Stimulated activated CD8-positive, alpha-beta memory T cell treated with anti-CD3 and anti-CD28 coated beads, Interleukin-15, amount 100 ng/mL, for 1 hour (primary cell): ENCODE results near the gene SSBP3.
"Not testable (repeated sequence)": the region's sequence is repeated elsewhere in the genome, so short reads cannot be mapped to it uniquely, and the experiment has no call there.

Experiments
- DNase-seq: peaks from one replicate; pipeline ENCODE4 v3.0.0-alpha.2; 2020; ENCODE audit warnings: low read depth

Gene SSBP3

DNA sequence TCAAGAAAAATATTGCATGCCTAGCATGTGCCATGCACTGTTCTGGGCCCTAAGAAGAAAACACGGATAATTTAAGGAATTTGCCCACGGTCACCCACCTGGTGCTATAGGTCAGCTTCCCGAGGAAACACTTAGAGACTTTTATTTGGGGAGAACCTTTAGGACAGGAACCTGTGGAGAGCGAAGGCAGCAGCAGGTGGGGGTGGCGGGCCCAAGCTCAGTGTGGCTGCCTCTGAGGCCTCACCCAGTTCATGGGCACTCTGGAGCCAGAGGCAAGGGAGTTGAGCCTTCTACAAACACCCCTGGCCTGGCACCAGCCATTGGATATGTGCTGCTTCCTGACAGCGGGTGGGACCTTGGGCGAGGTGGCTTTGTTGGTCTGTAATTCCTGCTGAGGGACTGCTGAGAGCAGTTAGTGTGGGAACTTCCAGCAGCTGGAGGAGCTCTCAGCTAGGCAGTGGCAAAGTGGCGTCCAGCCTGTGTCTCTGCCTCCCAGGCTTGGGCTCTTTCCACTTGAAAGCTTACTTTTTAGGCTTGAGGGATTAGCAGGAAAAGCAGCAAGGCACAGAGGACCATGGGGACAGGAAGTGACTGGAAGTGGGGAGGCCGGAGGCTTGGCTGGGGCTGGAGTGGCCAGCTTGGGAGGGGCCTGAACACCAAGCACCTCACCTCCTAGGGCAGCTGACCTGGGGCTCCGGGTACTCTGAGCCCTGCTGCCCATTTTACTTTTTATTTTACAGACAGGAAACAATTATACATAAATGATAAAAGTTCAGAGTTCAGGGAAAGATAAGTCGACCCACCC lies 187.1 kb downstream of the SSBP3 start:
- no peak for DNase-seq

DNA sequence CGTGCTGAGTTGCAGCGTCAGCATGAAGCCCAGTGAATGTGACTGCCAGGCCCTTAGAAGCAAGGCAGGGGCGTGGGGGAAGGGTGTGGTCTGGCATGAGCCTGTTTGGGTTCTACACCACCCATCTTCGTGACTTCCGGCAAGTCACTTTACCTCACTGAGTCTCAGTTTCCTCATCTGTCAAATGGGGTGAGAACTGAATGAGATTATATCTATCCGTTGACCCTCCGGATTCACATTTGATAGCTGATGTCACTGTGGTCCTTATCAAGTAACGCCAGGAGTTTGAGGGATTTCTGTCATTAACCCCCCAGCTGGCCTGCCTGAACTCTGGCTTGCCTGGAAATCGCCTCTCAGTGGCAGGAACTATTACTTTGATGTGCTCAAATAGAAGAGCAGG lies 190.7 kb downstream of the SSBP3 start:
- no peak for DNase-seq

DNA sequence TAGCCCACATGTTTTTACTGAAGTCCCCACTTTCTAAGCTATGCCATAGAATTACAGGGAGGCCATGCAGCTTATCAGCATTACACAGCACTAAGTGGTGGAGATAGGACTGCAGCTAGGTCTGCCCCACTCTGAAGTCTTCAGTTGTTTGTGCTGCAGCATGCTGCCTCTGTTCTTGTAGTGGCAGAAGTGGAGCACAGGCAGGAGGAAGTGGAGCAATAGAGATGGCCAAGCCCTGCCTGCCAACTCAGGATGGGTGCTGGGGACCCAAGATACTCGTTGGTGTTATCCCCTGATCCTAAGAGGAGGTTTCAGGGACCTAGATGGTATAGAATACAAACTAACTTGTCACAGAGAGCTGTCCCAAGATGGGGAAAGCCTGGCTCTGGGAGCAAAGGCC lies 193.3 kb downstream of the SSBP3 start:
- DNase-seq, result no peak

DNA sequence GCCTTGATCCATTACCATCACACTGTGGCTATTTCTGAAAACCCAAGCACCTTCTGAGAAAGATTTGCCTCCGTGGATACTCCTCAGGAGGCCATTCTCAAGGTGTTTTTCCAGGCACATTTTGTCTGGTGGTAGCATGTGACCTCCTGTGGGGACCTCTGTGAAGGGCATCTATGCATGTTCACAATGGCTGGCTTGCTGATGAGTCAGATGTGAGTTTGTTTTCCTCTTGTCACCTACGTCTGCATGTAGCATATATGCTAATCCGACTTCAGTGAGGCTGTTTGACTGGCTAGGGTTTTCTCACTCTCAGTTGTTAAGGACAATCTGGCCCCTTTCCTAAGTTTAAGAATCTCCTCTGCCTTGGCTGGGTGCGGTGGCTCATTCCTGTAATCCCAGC lies 198.3 kb downstream of the SSBP3 start:
- not testable (repeated sequence) for DNase-seq

DNA sequence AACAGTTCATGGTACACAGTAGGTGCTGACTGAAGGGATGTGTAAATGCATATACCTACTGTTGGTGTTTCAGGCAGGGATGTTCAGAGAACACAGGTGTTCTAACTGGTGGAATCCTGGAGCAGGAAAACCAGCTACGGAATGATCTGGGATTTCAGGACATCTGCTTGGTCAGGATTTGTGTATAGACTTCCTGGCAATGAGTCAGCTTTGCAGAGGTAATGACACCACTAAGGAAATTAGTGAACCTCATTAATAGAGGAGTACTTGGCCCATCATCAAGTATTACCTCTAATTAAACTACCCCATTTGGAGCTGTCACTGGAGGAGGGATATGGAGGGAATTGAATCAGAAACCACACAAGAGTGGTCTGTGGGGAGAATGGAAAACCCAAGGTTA lies 198.9 kb downstream of the SSBP3 start:
- DNase-seq, result no peak

DNA sequence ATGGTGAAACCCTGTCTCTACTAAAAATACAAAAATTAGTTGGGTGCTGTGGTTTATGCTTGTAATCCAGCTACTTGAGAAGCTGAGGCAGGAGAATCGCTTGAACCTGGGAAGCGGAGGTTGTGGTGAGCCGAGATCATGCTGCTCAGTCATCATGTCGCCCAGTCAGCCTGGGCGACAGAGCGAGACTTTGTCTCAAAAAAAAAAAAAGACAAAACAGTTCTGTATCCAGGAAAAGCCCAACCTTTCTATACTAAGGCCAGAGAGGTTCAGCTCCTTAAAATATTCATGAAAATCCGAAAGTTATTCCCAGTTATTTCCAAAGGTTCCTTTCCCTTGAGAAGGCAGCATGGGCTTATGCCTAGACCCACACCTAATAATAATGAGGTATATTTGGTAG lies 202.0 kb downstream of the SSBP3 start:
- DNase-seq, result no peak

DNA sequence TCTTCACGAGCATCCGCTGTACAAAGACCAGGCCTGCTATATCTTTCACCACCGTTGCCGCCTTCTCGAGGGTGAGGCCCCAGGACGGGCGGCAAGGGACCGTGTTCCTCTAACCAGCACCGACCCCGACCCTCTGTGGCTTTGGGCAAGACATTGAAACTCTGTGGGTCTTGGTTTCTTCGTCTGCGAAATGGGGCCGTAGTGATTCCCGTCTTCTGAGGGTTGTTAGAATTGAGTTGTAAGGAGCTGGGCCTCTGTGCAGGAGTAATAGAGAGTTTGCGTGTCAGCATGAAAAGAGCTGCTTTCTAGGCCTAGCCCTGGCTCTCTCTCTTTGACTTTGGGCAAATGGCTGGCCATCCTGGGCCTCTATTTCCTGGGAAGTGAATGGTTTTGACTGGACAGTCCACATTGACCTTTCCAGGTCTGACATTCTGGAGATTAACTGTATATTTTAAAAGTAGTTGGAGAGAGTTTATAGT lies 205.6 kb downstream of the SSBP3 start:
- no peak for DNase-seq

DNA sequence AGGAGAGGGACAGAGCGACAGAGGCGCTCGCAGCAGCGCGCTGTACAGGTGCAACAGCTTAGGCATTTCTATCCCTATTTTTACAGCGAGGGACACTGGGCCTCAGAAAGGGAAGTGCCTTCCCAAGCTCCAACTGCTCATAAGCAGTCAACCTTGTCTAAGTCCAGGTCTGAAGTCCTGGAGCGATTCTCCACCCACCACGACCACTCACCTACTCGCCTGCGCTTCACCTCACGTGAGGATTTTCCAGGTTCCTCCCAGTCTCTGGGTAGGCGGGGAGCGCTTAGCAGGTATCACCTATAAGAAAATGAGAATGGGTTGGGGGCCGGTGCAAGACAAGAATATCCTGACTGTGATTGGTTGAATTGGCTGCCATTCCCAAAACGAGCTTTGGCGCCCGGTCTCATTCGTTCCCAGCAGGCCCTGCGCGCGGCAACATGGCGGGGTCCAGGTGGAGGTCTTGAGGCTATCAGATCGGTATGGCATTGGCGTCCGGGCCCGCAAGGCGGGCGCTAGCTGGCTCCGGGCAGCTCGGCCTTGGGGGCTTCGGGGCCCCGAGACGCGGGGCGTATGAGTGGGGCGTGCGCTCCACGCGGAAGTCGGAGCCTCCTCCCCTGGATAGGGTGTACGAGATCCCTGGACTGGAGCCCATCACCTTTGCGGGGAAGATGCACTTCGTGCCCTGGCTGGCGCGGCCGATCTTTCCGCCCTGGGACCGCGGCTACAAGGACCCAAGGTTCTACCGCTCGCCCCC lies 206.3 kb downstream of the SSBP3 start, which contains the start of the genes CYB5RL and MRPL37:
Gene CYB5RL, minus strand, starts transcription at position 266 of the 754 bp plus-strand sequence. CDS start 4,414 bp downstream, outside the sequence.
Gene MRPL37, plus strand, starts transcription at position 403 of the 754 bp plus-strand sequence. Its CDS starts 77 bp downstream, at position 480.
- peak; percentile 75 for DNase-seq

DNA sequence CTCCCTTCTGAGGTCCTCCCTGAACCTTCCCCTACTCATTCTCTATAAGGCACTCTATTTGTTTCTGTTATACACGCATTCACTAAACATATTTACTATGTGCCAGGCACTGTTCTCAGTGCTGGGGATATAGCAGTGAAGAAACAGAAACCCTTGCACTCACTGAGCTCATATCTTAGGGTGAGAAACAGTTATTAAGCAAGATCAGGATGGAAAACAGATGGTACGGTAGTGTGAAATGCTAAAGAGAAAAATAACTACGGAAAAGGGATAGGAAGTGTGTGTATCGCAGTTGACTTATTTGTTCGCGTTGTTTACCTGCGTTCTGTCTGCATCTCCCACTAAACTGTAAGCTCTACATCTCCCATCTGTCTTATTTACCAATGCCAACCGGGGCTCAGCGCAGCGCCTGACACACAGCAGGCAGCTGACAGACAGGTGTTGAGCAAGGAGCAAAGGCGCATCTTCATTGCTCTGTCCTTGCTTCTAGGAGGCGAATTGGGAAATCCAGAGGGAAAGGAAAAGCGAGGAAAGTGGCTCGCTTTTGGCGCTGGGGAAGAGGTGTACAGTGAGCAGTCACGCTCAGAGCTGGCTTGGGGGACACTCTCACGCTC lies 206.9 kb downstream of the SSBP3 start:
- no peak for DNase-seq

DNA sequence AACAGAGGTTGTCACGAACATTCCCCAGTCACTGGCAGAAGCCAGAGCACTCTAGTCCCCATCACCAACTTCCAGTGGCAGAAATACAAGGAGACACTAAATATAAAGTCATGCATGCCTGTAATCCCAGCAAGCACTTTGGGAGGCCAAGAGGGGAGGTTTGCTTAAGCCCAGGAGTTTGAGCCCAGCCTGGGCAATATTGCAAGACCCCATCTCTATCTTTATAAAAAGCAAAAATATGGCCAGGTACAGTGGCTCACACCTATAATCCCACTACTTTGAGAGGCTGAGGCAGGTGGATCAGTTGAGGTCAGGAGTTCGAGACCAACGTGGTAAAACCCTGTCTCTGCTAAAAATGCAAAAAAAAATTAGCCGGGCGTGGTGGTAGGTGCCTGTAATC lies 212.7 kb downstream of the SSBP3 start:
- DNase-seq, result no peak

DNA sequence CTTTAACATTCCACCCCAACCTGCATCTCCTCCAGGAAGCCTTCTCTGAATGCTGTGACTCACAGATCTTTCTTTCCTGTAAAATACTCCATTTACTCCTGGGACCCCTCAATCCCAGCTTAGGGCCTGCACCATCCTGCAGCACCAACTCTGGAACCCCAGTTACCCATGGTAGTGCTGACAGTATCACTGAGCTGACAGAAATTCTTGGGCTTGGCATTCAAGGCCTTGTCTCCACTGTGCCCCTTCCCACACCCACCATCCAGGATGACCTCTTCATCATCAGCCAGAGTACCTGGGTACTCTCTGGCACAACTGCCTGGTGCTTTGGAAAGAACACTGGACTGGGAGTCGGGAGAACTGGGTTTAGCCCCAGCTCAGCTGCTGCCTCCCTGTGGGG lies 214.7 kb downstream of the SSBP3 start:
- DNase-seq, result no peak

DNA sequence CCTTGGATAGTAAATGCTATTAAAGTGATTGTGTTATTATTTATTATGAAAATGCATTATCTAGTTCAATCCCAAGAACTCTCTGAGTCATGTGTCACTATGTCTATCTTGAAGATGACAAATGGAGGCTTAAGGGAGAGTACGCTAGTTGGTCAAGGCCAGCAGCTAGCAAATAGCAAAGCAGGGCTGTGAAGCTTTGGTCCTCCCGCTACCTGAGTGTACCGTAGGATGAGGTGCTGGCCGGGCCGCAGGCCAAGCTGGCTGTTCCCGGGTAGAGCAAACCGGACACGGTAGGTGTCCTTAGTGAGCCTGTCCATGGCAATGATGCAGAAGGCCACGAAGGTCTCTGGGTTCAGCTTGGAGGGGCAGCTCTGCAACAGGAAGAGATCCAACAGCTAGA lies 215.7 kb downstream of the SSBP3 start:
- no peak for DNase-seq

DNA sequence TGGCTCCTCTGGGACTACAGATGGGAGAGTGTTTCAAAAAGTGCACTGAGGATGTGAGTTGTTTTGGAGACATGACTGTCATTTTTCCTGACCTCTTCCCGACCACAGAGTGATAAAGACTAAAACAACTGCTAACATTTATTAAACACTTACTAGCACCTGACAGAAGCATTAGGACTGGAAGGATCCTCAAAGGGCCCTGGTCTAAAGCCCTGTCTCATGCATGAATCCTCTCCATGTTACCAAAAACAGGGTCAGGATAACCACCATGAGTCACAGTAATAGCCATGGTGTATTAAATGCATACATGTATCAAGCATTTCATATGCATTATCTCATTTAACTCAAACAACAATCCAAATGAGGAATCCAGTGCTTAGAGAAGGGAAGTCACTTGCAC lies 217.9 kb downstream of the SSBP3 start:
- DNase-seq, result no peak

DNA sequence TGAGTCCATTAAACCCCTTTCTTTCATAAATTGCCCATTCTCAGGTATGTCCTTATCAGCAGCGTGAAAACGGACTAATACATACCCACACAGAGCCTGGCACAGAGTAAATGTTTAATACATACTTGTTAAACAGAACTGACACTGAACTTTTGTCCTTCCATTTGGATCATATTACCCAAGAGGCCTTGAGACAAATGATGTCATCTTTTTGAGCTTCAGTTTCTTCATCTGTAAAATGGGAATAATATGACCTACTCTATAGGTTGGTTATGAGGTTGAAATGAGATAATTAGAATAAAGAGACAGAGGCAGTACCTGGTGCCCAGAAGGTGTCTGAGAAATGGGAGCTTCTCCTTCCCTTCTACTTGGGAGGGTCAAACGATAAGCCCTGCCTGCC lies 220.1 kb downstream of the SSBP3 start:
- DNase-seq, result no peak

DNA sequence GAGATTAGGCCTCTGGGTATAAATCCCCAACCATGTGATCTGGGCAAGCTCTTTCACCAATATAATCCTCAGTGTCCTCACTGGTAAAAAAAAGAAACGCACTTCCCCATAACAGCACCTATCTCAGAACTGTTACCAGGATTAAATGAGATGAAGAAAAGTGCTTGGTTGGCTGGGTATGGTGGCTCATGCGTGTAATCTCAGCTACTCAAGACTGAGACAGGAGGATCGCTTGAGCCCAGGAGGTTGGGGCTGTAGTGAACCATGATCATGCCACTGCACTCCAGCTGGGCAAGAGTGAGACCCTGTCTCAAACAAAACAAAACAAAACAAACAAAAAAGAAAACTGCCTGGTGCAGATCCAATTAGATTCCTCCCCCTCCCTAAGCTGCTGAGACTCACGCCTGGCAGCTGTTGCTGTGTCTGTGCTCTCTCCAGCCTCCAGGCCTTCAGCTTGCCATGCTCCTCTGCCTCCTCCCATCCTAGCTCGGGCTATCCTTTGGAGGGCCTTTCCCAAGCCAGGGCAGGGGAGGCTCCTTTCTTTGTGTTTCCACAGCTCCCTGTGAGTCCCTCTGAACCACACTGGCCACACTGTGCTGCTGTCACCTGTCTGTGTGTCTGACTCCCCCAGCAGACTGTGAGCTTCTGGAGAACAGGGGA lies 225.4 kb downstream of the SSBP3 start:
- no peak for DNase-seq

DNA sequence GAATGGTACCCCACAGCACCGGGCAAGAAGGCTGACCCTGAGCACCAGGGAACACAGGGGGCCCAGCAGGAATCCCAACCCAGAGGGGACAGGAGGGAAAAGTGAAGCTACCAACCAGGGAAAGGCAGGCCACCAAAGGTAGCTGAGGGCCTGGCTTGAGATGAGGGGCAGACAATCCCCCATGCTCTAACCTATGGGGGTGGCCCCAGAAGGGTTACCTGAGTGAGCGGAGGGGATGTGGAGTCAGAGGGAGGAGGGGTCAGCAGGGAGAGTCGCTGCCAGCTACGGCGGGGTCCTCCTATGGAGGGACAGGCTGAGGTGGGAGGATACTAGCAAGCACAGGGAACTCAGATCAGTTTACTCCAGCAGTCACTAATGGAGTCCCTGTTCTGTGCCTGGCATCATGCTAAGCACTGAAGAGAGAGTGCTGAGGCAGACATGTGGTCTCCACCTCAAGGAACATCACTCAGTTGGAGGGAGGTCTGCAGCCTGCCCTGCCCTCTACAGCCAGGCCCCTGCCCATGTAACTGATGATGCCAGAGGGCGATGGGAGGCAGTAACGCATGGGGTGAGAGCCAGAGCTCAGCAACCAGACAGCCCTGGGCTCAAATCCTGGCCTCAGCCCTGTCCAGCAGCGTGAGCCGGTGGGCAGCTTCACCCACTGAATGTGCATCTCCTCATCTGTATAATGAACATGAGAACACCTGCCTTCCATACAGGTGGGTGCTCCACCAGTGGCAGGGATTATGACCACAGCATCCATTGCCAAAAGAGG lies 227.7 kb downstream of the SSBP3 start:
- no peak for DNase-seq

DNA sequence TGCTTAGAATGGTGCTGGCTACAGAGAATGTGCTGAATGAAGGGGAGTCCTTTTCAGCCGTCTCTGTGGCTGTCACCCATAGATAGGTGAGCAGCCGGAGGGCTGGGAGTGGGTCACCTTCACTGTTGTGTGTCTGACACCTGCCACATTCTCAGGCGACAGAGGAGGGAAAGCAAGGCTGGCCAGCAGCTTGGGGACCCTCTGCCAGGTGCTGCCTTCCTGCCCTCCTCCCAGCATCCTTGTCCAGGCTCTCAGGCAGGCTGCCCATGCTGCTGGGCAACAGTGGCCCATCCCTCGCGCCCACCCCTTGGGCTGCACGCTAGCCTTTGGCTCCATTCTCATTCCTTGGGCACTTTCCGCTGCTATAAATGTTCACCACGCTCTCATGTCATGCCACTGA lies 228.5 kb downstream of the SSBP3 start:
- DNase-seq, result no peak

DNA sequence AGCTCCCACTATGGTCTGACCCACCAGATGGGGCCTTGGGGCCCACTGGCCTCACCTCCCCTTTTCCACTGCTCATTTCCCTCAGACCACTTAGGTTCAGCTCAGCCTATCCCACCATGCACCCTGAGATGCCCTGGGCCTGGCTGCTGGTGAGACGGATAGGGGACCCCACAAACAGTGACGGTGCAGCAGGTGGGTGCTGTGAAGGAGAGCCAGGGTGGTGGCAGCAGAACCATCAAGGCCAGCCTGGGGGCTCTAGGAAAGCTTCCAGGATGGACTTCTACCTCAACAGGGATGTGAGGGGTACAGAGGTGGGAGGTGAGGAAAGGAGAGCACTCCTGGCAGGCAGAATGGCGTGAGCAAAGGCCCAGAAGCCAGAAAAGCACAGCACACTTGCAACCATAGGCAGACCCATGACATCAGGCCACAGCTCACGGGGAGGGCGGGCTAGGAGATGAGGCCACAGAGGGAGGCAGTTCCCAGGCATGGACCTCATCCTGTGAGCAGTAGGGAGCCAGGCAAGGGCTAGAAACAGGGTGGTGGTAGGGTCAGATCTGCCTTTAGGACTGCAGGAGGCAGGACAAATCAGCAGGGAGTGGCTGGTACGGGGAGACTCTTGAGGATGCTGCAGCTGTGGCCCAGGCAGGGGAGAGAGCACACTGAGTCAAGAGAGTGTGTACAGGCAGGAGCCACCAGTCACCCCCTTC lies 229.4 kb downstream of the SSBP3 start:
- no peak for DNase-seq
